Measurements from ENCODE around the gene CAMSAP2.

Gene CAMSAP2

DNA sequence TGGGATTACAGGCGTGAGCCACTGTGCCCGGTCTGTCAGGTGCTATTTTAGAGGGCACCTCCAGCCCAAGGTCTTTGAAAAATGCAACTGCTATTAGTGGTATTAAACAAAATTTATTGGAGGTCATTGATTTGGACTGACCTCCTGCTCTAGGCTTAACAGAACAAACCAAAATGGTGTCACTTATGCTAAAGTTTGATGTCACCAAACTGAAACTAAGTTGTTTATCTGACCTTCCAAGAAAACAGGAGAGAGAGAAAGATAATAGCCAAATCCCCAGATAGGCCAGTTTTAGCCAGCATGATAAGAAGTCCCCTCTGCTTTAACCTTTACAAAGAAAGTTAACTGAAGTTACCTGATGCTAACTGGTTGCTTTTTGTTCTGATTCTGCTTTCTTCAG, 147.9 kb downstream of the CAMSAP2 start:
- DNase-seq = peak; percentile 17

DNA sequence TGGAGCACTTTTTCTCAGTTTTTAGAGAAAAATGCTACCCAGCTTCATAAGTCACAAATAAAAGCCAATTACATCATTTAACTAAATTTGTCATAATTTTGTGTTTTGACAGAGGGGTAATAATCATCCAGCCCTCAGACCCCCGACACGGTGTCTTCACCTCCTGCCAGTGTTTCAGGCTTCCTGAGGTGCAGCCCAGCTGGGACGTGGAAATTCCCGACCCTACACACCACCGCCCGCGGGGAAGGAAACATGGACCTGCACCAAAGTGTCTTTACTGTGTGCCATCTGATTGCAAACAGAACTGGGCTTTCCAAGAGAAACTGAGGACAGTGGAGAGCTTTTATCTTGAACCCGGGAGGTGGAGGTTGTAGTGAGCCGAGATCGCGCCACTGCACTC, 148.3 kb downstream of the CAMSAP2 start:
- DNase-seq = no peak

DNA sequence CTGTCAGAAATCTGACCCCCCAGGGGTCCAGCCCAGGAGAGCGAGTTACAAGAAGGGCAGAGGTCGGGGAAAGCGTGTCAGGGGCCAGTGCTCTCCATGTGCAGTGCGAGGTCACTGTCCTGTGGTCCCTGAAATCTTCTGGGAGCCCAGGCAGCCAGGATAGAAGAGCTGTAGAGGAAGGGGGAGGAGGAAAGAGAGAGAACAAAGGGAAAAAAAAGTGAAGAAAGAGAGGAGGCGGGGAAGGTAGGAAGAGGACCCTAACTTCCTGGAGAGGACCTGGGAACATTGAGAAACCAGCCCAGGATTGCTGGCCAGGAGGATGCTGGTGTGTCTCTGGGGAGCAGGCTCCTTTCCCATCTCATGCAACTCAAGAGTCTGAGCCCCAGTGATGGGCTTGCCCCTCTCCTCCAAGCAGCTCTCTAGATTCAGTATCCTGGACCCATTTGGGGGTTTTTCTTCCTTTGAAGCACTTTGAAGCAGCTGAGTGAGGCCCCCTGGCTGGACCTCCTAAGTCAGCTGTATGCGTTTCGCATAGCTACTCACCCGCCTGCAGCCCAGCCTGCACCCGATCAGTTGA, 149.2 kb downstream of the CAMSAP2 start:
- DNase-seq = no peak

DNA sequence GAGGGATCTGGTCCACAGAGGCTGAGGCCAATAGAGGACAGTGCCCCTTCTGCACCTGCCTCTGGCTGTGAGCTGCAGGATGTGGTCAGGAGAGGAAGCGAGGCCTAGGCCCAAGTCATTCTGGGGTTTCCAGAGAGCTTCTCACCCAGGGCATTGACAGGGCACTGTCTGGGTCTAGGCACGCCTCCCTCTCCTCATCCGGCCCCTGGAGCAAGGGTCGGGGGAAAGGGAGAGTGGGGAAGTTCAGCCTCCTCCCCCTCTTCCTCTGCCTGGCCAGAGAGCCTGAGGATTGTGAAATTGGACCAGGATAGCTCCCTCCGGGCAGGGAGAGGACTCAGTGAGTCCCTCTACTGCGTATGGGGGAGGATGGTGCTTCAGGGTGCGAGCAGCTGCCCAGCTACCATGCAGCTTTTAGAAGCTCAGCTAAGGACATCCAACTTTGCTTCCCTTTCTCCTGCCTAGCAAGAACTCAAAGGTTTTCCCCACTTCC, 149.7 kb downstream of the CAMSAP2 start:
- DNase-seq = peak; percentile 69

DNA sequence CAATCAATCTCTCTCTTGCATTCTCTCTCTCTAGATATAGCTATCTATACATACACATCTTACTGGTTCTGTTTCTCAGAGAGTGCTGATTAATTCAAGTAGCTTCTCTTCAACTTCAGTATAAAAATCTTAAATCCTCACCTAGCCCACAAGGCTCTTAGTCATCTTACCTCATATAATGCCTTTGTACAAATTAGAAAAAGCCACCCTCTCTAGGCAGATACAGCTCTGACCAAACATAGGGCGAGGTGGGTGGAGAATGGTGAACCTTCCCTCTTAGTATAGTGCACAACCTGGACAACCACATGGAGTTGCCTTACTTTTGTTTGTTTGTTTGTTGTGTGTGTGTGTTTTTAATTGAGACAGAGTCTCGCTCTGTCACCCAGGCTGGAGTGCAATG, 150.9 kb downstream of the CAMSAP2 start:
- no peak for DNase-seq

DNA sequence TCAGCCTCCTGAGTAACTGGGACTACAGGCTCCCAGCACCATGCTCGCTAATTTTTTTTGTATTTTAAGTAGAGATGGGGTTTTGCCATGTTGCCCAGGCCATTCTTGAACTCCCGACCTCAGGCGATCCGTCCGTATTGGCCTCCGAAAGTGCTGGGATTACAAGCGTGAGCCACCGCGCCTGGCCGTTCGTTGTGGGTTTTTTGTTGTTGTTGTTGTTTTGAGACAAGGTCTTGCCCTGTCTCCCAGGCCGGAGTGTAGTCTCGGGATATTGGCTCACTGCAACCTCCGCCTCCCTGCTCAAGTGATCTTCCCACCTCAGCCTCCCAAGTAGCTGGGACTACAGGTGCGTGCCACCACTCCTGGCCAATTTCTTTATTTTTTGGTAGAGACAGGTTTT, 151.3 kb downstream of the CAMSAP2 start:
- DNase-seq = no peak

DNA sequence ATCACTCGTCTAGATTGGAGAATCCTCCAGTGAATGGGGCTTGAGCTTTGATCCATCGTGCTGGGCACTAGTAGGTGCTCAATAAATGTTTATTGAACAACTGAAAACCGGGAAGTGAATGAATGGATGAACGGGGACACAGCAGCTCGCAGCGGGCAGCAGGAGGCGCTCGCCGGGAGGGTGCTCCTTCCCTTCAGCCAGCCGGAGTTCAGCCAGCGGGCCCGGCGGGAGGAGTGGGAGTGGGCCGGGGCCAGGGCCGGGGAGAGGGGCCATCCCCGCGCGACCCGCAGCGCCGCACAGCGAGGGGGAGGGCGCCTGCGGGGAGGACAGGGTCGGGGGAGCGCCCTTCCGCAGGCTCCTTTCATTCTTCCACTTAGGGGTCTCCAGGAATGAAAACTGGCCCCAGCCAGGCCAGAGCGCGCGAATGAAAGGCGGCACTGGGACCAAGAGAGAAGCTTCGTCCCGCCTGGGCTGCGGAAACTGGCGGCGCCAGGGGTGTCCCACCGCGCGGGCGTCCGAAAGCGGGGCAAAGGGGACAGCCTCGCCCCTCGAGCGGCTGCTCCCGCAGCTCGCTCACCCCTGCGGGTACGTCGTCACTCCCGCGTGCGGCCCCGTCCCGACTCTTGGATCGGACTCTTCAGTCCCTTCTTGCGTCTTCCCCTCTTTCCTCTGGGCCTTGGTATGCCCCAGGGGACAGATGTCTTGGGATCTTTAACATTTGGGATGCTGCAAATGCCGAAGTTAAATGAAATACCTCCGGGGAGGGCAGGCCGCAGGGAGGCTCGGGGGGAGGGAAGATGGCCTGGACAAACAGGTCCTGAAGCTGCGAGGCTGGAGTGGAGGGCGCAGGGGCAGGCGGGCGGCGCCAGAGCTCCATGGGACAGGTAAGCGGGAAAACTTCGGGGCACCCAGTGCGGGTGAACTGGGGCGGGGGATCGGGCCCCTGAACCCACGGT, 152.4 kb downstream of the CAMSAP2 start:
- peak; percentile 36 for DNase-seq

DNA sequence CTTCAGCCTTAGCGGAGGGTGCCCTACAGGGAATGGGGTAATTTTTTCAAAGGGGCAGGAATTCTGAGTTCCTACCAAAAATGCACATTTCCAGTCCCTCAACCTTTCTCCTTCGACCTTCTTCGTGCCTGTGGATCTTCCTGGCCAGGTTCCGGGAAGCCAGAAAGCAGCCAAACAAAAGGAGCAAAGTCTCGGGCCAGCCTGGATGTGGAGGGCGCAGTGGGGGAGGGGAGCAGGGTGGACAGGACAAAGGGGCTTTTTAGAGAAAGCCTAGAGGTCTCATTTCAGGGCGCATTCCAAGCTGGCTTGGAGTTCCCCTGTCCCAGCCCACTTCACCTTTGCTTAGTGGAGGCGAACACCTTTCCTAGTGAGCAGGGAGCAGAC, 153.1 kb downstream of the CAMSAP2 start:
- no peak for DNase-seq

DNA sequence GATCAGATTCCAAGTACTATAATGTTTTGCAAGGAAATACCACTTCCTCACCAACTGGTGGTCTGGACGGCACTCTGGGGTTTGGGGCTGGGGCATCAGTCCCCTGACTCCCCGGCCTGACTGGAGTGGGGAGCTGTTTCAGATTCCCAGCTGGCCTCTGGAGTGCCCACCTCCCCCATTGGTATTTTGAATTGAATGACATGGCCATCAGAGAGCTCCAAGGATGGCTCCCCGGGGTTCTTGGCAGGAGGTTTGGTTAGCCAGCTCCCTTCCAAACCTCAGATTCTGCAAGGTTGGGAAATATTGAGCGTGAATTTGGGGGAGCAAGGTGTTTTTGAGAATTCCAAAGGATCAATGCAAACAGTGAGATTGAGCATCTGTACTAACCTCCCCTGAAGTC, 153.9 kb downstream of the CAMSAP2 start:
- DNase-seq = no peak

DNA sequence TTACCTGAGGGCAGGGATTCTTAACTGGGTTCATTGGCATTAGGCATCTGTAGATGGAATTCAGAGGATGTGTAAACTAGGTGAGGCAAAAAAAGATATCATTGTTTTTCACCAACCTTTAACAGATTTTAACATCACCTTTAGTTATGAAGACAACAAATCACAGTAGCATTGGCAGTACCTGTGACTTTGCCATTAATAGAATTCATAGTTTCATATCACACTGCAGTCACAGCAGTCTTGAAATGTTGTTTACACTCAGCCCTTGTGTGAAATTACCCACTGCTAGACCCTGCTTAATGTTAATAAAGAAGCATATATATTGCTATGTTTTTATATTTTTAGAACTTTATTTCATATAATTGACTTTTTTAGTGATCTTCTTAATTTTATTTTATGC, 154.3 kb downstream of the CAMSAP2 start:
- DNase-seq = no peak

DNA sequence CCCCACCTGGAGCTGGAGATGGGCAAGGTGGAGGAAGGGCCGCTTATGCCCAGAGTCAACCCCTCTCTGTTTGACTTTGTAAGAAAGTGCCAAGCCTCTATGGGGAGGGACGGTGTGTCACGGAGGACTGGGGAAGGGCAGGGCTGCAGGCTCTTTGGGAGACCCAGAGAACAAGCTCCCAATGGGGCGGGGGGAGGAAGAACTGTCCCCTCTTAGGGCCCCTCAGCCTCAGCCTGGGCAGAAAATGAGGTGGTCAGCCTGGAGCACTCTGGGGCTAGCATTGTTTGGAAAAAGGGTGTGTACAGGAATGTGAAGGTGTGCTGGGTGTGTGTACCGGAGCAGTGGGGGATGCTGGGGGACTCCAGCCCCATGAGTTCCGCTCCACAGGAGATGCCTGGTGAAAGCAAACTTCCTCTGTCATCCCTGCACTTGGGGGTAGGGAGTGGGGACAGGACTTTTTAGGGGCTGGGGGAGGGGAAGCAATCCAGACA, 154.8 kb downstream of the CAMSAP2 start:
- no peak for DNase-seq

DNA sequence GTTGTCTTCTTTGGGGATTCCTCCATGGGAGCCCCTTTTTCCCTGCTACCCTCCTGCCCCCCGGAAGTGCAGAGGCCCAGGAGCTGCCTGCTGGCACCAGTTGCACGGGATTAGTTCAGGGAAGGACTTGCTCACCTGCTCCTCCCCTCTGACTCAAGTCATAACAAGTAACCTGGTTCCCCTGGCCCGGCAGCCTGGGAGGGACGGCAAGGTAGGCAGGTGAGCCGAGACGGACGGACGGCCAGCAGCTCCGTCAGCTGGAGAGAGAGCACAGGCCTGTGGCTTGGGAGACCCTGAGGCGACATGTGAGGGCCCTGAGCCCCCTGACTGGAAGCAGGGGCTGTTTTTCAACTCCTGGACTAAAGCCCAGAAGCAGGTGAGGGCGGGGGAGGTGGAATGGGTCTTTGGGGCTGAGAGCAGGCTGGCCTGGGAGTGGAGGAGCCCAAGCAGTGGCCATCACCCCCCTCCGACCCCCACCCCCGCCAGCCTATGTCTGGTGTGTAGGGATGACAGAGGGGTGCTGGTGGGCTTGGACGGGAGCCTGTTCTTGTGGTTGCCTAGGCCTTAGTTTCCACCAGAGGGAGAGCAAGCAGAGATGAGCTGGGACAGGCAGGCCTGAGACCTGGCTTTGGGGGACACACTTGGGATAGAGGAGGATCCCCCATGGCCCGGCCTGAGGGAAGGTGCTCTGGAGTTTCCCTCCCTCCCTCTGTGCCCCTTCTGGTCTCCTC, 156.2 kb downstream of the CAMSAP2 start, which contains the start of gene INAVA:
Gene INAVA, plus strand, starts transcription at position 189 of the 731 bp plus-strand sequence. CDS start 3,501 bp downstream, outside the sequence.
- no peak for DNase-seq

DNA sequence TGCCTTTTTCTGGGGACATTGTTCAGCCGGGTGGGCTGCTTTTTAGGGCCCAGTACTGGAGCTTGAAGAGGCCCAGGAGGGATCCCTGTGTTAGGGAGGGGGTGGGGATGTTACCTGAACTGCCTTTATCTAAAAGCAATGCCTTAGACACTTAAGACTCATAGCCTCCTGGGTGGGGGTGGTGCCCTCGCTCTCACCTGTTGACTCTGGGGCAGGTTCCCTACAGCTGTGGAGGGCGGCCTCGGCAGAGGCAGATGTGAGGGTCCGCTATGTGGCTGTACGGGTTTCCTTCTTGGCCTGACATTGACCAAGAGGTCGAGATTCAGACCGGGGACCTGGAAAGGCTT, 156.7 kb downstream of the CAMSAP2 start:
- no peak for DNase-seq

DNA sequence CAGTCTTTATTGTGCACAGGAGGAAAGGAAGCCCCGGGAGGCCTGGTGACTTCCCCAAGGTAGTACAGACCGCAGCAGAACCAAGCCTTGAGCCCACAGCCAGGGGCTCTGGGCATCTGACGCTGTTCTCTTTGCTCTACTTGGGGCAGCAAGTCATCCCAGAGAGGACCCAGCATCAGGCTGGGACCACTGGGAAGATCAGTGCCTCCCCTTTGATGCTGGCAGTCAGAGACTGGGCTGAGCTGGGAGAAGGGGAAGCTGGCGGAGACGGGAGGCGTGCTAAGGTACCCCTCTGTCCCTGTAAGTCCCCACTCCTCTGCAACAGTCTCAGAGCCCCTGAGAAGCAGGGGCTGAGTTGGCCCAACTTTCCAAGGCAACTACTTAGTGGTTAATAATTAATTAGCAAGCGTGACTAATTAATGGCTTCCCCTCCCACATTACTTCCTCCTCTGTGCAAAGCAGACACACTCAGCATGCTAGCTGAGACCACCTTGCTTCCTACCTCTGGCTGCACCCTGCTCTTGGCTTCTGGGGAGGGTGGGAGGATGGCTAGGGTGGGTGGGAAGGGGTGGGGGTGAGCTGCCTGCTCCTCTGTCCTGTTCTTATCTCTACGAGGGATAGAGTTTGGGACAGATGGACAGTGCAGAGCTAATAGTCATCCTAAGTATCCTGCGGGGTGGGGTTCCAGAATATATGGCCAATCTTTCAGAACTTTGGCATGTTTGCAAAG, 157.3 kb downstream of the CAMSAP2 start:
- no peak for DNase-seq

DNA sequence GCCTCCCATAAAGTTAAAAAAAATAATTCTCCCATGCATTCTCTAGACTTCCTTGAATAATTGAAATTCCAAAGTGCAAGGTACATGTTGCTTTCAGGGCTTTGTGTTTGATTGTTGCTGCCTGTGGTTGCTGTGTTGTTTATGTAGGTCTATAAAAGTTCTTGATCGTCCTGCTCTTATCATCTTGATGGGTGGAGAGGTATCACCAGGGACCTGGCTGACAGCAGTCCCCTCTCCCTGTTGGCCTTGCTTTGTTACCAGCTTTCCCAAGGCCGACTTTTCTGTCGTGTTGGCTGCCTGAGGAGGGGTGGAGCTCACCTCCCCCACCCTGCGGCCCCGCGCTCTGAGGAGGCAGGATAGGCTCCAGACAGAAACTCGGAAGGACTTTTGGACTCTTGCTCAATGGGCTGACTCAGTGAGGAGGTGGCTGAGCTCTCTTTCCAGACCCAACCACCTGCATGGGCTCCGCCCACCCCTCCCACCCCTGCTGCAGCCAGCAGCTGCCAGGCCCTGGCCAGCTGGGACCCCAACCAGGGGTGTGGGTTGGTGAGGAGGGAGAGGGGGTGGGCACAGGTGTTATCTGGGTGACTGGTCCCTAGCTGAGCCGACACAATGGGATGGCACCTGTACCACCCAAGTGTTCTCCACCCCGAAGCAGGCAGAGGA, 158.0 kb downstream of the CAMSAP2 start:
- DNase-seq = no peak

DNA sequence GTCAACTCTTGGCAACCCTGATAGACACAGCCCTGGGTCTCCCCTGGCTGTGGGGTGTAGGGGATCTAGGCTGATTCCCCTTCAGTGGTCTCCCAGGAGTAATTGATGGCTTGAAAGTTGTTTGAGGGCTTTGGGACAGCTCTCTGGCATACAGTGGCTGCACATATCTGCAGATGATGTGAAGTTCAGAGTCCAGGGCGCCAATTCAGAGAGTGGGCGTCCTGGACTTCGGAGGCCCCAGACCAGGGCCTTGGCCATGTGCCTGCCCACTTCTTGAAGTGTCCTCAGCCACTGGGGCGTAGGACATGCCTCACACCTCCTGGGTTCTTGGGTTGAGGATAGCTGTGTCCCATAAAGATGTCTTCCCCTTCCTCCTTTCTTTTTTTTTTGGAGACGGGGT, 158.6 kb downstream of the CAMSAP2 start:
- DNase-seq = no peak

DNA sequence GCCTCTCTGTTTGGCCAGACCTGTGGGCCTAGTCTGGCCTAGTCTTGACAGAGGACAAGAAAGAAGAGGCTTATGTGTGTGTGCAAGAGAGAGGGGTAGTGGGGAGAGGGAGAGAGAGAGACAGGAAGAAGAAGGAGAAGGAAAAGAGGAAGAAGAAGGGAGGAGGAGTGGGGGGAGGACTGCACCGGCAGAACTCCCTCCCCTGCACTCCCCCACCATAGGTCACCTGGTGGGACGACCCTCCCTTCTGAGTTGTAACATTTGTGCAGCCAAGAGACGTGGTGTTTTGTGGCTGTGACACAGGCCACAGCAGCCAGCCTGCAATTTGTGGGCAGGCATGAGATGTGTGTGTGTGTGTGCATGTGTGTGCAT, 160.3 kb downstream of the CAMSAP2 start:
- no peak for DNase-seq

DNA sequence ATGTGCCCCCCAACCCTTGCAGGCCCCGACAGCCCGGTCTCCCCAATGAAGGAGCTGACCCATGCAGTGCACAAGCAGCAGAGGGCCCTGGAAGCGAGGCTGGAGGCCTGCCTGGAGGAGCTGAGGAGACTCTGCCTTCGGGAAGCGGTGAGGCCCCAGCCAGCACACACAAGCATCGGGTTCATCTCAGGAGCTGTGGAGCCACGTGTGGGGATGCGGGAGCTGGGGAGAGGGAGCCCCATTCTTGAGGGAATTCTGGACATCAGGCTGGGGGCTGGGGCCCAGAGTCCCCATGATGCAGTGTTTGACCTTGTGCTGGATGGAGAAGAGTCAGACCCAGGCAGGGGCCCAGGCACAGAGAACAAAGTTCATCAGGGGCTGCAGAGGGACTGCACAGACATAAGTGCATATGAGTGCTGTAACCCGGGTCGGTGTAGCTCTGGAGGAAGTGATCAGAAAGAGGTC, 160.8 kb downstream of the CAMSAP2 start:
- no peak for DNase-seq

DNA sequence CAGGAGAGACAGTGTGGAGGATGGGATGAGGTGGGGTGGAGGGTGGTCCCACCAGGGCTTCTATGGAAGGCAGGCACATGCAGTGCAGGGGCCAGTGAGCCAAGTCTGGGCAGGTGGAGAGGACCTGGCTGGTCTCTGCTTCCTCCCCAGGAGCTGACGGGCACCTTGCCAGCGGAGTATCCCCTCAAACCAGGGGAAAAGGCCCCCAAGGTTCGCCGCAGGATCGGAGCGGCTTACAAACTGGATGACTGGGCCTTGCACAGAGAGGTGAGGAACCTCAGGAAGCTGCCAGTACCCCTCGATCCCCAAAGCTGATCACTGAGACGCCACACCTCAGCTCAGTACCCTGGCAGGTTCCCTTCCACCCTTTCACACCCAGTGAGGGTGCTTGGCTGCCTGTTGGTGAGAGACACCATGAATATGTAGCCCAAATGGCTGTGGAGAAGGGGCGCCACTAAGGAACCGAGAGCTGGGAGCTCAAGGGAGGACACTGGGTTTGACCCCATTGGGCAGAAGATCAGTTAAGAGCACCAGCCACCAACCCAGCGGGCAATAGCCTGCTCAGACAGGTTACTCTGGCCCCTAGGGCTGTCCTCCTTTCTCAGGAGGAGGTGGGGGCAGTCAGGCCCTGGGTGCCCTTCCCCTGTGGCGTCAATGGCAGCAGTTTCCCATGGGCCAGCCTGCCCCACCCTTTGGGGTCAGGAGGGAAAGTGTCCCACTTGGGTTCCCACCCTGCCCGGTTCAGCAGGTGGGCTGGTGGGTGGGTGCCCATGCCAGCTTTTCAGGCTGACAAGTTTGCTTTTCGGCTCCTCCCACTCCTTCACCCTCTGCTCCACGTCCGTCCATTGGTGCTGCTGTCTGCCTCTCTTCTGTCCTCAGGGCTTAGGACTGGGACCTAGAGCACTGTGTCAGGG, 161.5 kb downstream of the CAMSAP2 start:
- DNase-seq = no peak

DNA sequence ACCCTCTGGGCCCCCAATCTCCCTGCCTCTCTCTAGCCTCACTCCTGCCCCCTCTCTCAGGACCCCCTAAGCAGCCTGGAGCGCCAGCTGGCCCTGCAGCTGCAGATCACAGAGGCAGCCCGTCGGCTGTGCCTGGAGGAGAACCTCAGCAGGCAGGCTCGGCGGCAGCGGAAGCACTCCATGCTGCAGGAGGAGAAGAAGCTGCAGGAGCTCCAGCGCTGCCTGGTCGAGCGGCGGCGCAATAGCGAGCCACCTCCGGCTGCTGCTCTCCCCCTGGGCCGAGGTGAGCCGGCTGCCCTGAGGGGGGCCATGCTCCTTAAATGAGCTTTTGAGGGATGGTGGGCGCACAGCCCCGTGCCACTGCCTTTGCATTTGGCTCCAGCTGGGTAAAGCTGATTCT, 162.2 kb downstream of the CAMSAP2 start:
- no peak for DNase-seq

DNA sequence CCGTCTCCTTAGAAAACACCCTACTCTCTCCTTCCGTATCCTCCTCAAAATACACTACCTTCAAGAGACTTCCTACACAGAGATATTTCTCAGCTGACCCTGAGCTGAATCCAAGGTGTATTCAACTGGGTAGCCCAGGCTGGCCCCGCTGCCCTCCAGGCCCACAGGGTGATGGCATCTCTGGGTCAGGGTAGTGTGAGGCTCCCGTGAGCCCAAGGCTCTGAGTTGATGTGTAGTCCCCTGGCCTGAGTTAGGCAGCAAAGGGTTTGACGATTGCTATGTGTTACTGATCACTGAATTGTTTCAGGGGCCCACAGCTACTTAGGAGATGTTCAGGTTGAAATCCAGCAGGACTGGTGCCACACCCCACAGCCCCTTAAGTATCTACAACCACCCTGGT, 162.7 kb downstream of the CAMSAP2 start:
- no peak for DNase-seq
